ENCODE results near the gene GLO1.
A peak's percentile ranks its signal among the peaks of the same experiment; 100 is the strongest.

GLO1 gene

GRCh38 chr6:38676236-38676973 is 26.5 kb downstream of the GLO1 start:
- DNase-seq (ENCODE audit: low spot score) (no peak), ATAC-seq (ENCODE audit: low read depth) (no peak)
- Histone ChIP-seq H3K4me1 (ENCODE audit: insufficient read depth, poor library complexity, severe bottlenecking) (no peaks in the 10 kb centered on the region), H3K9me3 (ENCODE audit: severe bottlenecking) (no peaks in the 10 kb centered on the region), H3K27ac (ENCODE audit: poor library complexity, severe bottlenecking) (no peak overlapping the region), H3K4me3 (ENCODE audit: severe bottlenecking) (no peak overlapping the region), H3K36me3 (ENCODE audit: low read depth) (peaks cover 50% of the 10 kb centered on the region), H3K27me3 (ENCODE audit: insufficient read depth, poor library complexity, severe bottlenecking) (no peaks in the 10 kb centered on the region)
- TF ChIP-seq CTCF (IDR thresholded peaks at IDR 0.05; ENCODE audit: poor library complexity, severe bottlenecking): no peak

- DNase-seq (ENCODE audit: low spot score): no peak
Observed at GRCh38 chr6:38673397-38674165, 29.4 kb downstream of the GLO1 start.

GRCh38 chr6:38671885-38672467 is 31.0 kb downstream of the GLO1 start:
- Histone ChIP-seq H3K36me3 (ENCODE audit: low read depth) (peaks cover 16% of the 10 kb centered on the region), H3K4me3 (ENCODE audit: severe bottlenecking) (no peak overlapping the region), H3K27ac (ENCODE audit: poor library complexity, severe bottlenecking) (no peak overlapping the region), H3K9me3 (ENCODE audit: severe bottlenecking) (no peaks in the 10 kb centered on the region), H3K4me1 (ENCODE audit: insufficient read depth, poor library complexity, severe bottlenecking) (no peaks in the 10 kb centered on the region), H3K27me3 (ENCODE audit: insufficient read depth, poor library complexity, severe bottlenecking) (no peaks in the 10 kb centered on the region)
- TF ChIP-seq CTCF (IDR thresholded peaks at IDR 0.05; ENCODE audit: poor library complexity, severe bottlenecking): peak; percentile 83
- no peak for DNase-seq (ENCODE audit: low spot score)
- ATAC-seq (ENCODE audit: low read depth): peak; percentile 78

More at GRCh38 chr6:38673397-38674165, 29.4 kb downstream of the GLO1 start:
- Histone ChIP-seq H3K27me3 (ENCODE audit: insufficient read depth, poor library complexity, severe bottlenecking) (no peaks in the 10 kb centered on the region), H3K36me3 (ENCODE audit: low read depth) (peaks cover 28% of the 10 kb centered on the region), H3K27ac (ENCODE audit: poor library complexity, severe bottlenecking) (no peak overlapping the region), H3K9me3 (ENCODE audit: severe bottlenecking) (no peaks in the 10 kb centered on the region), H3K4me1 (ENCODE audit: insufficient read depth, poor library complexity, severe bottlenecking) (no peaks in the 10 kb centered on the region), H3K4me3 (ENCODE audit: severe bottlenecking) (no peak overlapping the region)
- ATAC-seq (ENCODE audit: low read depth): 0 out of 3 replicates have a peak, but pooled peaks have one; percentile 21
- no peak for TF ChIP-seq CTCF (IDR thresholded peaks at IDR 0.05; ENCODE audit: poor library complexity, severe bottlenecking)

- no peak for TF ChIP-seq CTCF (IDR thresholded peaks at IDR 0.05; ENCODE audit: poor library complexity, severe bottlenecking)
- Histone ChIP-seq H3K9me3 (ENCODE audit: severe bottlenecking) (no peaks in the 10 kb centered on the region), H3K27me3 (ENCODE audit: insufficient read depth, poor library complexity, severe bottlenecking) (no peaks in the 10 kb centered on the region), H3K4me3 (ENCODE audit: severe bottlenecking) (no peak overlapping the region), H3K27ac (ENCODE audit: poor library complexity, severe bottlenecking) (no peak overlapping the region), H3K36me3 (ENCODE audit: low read depth) (no peaks in the 10 kb centered on the region), H3K4me1 (ENCODE audit: insufficient read depth, poor library complexity, severe bottlenecking) (no peaks in the 10 kb centered on the region)
- ATAC-seq (ENCODE audit: low read depth) (no peak), DNase-seq (ENCODE audit: low spot score) (no peak)
Observed at GRCh38 chr6:38658418-38659167, 44.4 kb downstream of the GLO1 start.
